Islet precursor cell (in vitro differentiated cells): ENCODE data around the gene MRTO4.
A peak's percentile ranks its signal among the peaks of the same experiment; 100 is the strongest.
"Not testable (repeated sequence)": the region's sequence is repeated elsewhere in the genome, so short reads cannot be mapped to it uniquely, and the experiment has no call there.

ENCODE experiments used
- DNase-seq: peaks from one replicate; pipeline ENCODE4 v3.0.0-alpha.2; 2018

Gene MRTO4

GRCh38 chr1:19273106-19273843, 21.7 kb downstream of the MRTO4 start:
- no peak for DNase-seq

- not testable (repeated sequence) for DNase-seq
Observed at GRCh38 chr1:19273844-19274531, 22.4 kb downstream of the MRTO4 start.

DNA sequence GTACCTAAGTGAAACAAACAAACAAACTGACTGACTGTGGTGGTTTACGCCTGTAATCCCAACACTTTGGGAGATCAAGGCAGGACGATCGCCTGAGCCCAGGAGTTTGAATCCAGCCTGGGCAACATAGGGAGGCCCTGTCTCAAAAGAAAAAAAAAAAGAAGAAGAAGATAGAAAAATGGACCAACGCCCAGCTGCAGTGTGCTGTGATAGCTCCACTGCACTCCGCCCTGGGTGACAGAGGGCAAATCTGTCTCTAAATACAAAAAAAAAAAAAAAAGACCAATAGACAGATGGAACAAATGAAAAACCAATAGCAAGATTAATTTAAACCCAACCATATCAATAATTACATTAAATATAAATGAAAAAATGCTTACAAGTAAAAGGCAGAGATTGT, 23.0 kb downstream of the MRTO4 start:
- DNase-seq = no peak

DNA sequence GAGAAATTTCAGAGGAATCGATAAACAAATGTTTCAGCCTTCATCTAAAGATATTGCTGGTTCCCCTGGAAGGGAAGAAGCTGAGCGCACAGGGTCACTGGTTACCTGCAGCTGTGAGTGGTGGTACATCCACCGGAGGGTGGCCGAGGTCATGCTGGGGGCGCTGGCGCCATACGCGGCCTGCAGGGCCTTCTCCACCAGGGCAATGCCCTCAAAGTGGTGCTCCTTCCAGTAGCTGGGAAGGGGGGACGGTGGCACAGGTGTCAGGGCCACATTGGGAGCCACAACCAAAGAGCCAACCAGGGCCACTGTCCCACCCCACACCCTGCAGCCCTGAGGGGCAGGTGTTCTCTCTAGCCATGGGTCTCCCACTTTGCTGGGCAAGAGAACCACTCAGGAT, 32.3 kb downstream of the MRTO4 start:
- no peak for DNase-seq

DNA sequence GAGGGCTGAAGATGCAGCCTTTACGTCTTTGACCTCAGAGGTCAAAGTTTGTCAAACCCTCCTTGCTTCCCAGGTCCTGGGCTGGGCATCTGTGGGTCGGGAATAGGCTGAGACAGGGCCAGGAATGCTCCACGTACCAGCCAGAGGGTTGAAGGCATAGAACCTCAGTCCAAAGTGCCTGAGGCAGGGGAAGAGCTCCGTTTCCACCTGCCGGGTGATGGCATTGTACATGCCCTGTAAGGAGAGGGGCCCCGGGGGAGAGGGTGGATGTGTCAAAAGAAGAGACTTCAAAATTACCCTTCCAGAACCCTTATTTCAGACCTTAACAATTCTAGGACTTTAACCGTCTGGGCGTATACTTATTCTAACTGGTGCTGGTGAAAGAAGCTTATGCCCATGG, 33.3 kb downstream of the MRTO4 start:
- DNase-seq = no peak

GRCh38 chr1:19285366-19285765, 33.8 kb downstream of the MRTO4 start:
- not testable (repeated sequence) for DNase-seq

- not testable (repeated sequence) for DNase-seq
Observed at GRCh38 chr1:19285807-19286206, 34.2 kb downstream of the MRTO4 start.

DNA sequence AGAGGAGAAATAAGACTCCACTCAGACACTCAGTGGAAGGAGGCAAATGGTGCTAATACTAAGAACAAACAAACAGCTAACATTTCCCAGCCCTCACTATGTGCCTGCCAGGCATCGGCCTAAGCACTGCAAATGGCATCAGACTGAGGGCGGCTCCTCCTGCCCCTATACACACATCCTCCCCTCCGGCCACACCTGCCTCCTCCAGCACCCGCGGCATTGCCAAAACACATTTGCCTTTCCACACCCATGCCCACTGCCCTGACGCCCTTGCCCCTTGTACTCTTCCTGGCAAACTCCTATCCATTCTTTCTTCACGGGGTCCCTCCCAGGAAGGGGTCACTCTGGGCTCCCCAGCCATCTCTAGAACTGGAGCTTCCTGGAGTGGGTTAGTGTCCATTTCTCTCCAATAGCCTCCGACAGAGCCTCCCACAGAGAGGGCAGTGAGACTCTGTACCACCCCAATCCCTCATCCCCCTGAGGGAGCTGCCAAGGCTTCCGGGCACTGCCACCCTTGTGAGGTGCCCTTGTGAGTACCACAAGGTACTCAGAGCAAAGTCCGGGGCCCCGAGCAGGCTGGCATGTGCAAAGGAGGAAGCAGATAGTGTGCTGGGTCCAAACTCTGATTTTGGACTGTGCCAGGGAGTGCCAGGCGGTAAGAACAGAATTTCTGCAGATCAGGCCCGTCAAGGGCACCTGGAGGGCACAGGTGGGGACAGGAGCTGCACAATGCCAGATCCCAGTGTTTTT, 36.0 kb downstream of the MRTO4 start:
- DNase-seq = no peak

DNA sequence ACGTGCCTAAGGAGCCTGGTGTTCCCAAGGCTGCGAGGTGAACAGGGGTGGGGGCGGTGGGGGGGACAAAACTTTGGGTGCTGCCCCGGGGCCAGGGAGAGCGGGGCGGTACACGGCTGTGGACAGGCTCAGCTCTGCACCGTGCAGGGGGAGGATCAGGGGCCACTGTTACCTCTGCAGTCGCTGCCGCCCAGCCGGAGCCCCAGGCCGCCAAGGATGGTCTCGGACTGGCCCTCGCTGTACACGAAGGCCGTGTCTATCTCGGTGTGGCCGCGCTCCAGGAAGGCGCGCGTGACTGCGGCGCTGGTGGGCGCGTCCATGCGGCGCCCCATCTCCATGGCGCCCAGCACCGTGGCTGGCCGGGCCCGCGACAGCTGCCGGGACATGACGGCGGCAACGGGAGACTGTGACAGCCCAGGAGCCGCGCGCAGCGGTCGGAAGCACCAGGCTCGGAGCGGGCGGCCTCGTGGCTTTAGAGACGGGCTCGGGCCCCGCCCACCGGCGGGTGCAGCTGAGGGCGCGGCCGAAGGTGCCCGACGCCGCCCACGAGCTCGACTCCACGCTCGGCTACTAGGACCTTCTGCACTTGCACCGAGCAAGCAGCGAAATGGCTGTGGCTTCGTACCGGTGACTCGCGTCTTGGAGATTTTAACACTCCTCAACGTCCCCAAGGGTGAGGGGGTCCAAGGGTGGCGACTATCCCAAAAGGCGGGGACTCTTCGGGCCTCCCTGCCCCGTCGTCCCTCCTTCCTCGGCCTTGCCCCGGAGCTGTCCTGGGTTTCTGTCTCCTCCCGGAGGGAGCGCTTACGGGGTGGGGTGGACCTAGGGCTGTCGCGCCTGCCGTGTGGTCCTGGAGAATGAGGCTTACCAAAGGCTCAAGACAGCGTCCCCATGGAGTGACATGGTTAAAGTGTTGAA, 37.0 kb downstream of the MRTO4 start, which contains the start of gene AKR7A3:
Gene AKR7A3, minus strand, starts transcription at position 447 of the 918 bp plus-strand sequence. Its CDS starts 61 bp downstream, at position 386.
- peak; percentile 74 for DNase-seq

GRCh38 chr1:19289244-19289643, 37.6 kb downstream of the MRTO4 start:
- no peak for DNase-seq

- no peak for DNase-seq
Observed at GRCh38 chr1:19294638-19295037, 43.0 kb downstream of the MRTO4 start.

- no peak for DNase-seq
Observed at GRCh38 chr1:19300211-19300610, 48.6 kb downstream of the MRTO4 start.

DNA sequence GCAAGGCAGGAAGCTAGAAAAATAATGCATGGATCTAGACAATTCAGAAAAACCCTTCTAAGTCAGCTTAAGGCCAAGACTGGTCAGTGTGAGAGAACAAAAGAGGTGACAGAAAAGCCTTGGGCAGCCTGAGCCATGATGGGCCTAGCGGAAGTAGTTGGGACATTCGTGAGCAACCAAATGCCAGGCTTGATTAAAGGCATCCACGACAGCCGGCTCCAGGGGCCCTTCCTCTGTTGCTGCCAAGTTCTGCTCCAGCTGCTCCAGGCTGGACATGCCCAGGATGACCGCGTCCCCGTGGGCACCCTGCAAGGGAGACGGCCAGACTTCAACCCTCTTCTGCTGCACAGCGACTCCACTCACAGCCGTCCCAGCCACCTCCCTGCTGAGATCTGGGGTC, 52.5 kb downstream of the MRTO4 start:
- DNase-seq = not testable (repeated sequence)

GRCh38 chr1:19305880-19306279, 54.3 kb downstream of the MRTO4 start:
- DNase-seq = no peak

GRCh38 chr1:19306941-19307340, 55.3 kb downstream of the MRTO4 start:
- no peak for DNase-seq

DNA sequence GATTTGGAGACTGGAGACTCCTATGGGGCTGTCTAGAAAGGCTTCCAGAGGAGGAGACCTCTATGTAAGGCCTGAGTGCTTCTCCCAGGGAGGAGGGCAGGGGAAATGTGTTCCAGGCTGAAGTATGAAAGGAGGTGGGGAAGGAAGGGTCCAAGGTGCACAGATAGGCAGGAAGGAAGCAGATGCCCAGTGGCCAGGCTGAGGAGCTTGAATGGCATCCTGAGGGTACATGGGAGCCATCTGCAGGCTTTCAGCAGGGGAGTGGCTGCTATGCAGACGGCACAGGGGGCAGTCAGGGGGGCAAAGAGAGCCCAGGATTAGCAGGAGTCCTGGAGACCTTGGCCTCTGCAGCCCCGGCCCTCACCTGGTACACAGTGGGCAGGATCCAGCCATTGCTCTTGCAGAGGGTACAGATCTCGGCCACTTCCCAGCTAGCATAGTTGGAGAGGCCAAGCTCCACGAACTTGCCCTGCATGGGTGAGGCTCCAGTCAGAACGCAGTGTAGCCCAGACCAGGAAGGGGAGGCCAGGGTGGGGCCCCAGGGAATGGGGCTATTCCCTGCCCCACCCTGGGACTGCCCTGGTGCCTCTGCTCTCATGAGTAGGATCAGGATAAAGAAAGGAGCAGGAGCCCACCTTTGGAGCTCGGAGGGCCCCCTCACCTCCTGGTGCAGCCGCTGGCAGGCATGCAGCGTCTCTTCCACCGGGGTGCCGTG, 56.3 kb downstream of the MRTO4 start:
- DNase-seq = no peak

DNA sequence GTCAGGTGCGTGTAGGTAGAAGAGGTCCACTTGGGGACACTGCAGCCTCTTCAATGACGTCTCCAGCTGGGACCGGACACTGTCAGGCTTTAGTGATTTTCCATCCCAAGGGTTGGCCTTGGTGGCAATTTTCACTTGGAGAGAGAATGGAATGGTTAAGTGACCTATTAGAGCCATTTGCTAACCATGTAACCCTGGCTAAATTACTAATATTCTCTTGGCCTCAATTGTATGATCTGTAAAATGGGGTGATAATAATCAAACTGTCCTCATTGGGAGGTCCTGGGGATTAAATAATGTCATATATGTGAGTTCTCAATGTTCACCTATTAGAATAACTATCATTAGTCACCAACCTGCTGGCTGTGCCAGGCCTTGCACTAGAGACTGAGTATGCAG, 56.9 kb downstream of the MRTO4 start:
- peak; percentile 22 for DNase-seq

GRCh38 chr1:19309123-19309813, 57.7 kb downstream of the MRTO4 start:
- peak; percentile 0 for DNase-seq
